Upper lobe of left lung (tissue), 4 donors: ENCODE results near the gene ZBED6.

ENCODE experiments used
- CTCF ChIP-seq, 6 experiments: fragments of 450-650 bp in 4 of 6; fragments of 200-600 bp in 2 of 6; sonication (generic) in 2 of 6; IDR thresholded peaks; one replicate each; pipeline ENCODE4 v1.5.1; 2016 to 2019; ENCODE audit warnings: antibody characterized with exemption in 6 of 6
- POLR2A ChIP-seq, 4 donors: fragments of 450-650 bp; IDR thresholded peaks; one replicate each; pipeline ENCODE4 v1.5.1; 2016 to 2017; ENCODE audit warnings: antibody characterized with exemption in 4 of 4, mild to moderate bottlenecking in 2 of 4
- POLR2AphosphoS5 ChIP-seq, 2 donors: sonication (generic); formaldehyde crosslinking; IDR thresholded peaks; one replicate each; pipeline ENCODE4 v1.5.1; 2017; ENCODE audit warnings: antibody characterized with exemption in 2 of 2

DNA sequence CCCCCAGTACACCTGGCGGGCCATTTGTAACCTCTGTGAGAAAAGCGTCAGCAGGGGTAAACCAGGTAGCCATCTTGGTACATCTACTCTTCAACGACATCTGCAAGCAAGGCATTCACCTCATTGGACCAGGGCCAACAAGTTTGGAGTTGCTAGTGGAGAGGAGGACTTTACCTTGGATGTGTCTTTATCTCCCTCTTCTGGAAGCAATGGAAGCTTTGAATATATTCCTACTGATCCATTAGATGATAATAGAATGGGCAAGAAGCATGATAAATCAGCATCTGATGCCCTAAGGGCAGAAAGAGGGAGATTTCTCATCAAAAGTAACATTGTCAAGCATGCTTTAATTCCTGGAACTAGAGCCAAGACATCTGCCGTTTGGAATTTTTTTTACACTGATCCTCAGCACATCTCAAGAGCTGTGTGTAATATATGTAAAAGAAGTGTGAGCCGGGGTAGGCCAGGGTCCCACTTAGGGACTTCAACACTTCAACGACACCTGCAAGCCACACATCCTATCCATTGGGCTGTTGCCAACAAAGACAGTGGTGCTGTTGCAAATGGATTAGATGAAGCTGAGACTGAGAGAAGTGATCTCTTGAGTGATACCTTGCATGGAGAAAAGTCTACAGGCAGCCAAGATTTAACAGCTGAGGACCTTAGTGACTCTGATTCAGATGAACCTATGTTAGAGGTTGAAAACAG, 2.7 kb downstream of the ZBED6 start:
- TF ChIP-seq CTCF (IDR thresholded peaks at IDR 0.05) (no peak), POLR2AphosphoS5 (IDR thresholded peaks at IDR 0.05) (no peak), POLR2A (IDR thresholded peaks at IDR 0.05) (no peak)
